ENCODE data around the gene TET1. TPM values are rescaled to one million over a fixed set of nuclear protein-coding genes. Genes with fewer than 3 reads are reported as not detected.
"Not testable (repeated sequence)": the region's sequence is repeated elsewhere in the genome, so short reads cannot be mapped to it uniquely, and the experiment has no call there.

TET1 gene
- 1 to 10 TPM; 1.5 to 3.3 (median 1.5) TPM for total RNA-seq

GRCh38 chr10:68560186-68560942 lies at the start of gene TET1:
Gene TET1, plus strand, starts transcription at chr10:68560337. Its CDS starts 12,002 bp downstream, at chr10:68572339.
- Histone ChIP-seq H3K4me3 (peak within 1 kb of the TSS; percentile 49 to 80 (median 71)), H3K27me3 (peaks cover 44% of the 10 kb centered on the region), H3K4me1 (peaks cover 0 to 18% (median 16%) of the 10 kb centered on the region in 4 donors), H3K9me3 (no peaks in the 10 kb centered on the region), H3K27ac (peak within 1 kb of the TSS; percentile 23 to 53 (median 42)), H3K36me3 (no peaks in the 10 kb centered on the region)
- in situ Hi-C loops (cut with MboI; ENCODE audit: low pct_ligation_motif_present in 1 of 4, low pct_unique_long_range_greater_than_20kb in 1 of 4, low sequenced_read_pairs in 3 of 4) (loop anchor here in 2 of 4 donors (25.0 kb wide), 2 partner anchors 152 to 327 kb away; partner anchors contain the start of gene CCAR1 (in 1 of the 2)), intact Hi-C loops (cut with DNase I; ENCODE audit: low total_unique reads) (loop anchor here (5.0 kb wide), 1 partner anchor 42 kb away; no protein-coding TSS in a partner anchor)
- TF ChIP-seq CTCF (IDR thresholded peaks at IDR 0.05) (no peak), POLR2A (IDR thresholded peaks at IDR 0.05) (peak; percentile 43), EP300 (IDR thresholded peaks at IDR 0.05; ENCODE audit: low read depth) (no peak), POLR2AphosphoS5 (IDR thresholded peaks at IDR 0.05) (peak; percentile 53 to 70 (median 54))
- DNase-seq = peak; percentile 63
- WGBS, 2 donors (ENCODE audit: low coverage in 1 of 2) = 0 to 2% methylated on average over 3 to 41 of the region's 66 CpGs

GRCh38 chr10:68516216-68516615 lies 43.9 kb upstream of the TET1 start:
- H3K27ac ChIP-seq = not testable (repeated sequence)

GRCh38 chr10:68516766-68517165 lies 43.4 kb upstream of the TET1 start:
- no peak for DNase-seq
- in situ Hi-C loops (cut with MboI; ENCODE audit: low pct_ligation_motif_present in 1 of 4, low pct_unique_long_range_greater_than_20kb in 1 of 4, low sequenced_read_pairs in 3 of 4) (no loop called here), intact Hi-C loops (cut with DNase I; ENCODE audit: low total_unique reads) (no loop called here)
- 59 to 62% methylated on average over 3 to 4 of the region's 4 CpGs for WGBS, 2 donors (ENCODE audit: low coverage in 1 of 2)
- Histone ChIP-seq H3K9me3 (no peaks in the 10 kb centered on the region), H3K4me1 (peaks cover 0 to 9% (median 2%) of the 10 kb centered on the region in 4 donors), H3K36me3 (no peaks in the 10 kb centered on the region), H3K4me3 (no peak overlapping the region), H3K27ac (no peak overlapping the region), H3K27me3 (no peaks in the 10 kb centered on the region)
- TF ChIP-seq POLR2AphosphoS5 (IDR thresholded peaks at IDR 0.05) = no peak
- no peak for TF ChIP-seq EP300 (IDR thresholded peaks at IDR 0.05; ENCODE audit: low read depth)
- TF ChIP-seq POLR2A (IDR thresholded peaks at IDR 0.05) = no peak
- TF ChIP-seq CTCF (IDR thresholded peaks at IDR 0.05) = no peak

More at GRCh38 chr10:68516216-68516615, 43.9 kb upstream of the TET1 start:
- DNase-seq; intact Hi-C loops (cut with DNase I; ENCODE audit: low total_unique reads); H3K36me3 ChIP-seq; H3K9me3 ChIP-seq; H3K4me3 ChIP-seq; H3K4me1 ChIP-seq; in situ Hi-C loops (cut with MboI; ENCODE audit: low pct_ligation_motif_present in 1 of 4, low pct_unique_long_range_greater_than_20kb in 1 of 4, low sequenced_read_pairs in 3 of 4); H3K27me3 ChIP-seq: not testable (repeated sequence)
- WGBS, 2 donors (ENCODE audit: low coverage in 1 of 2) = 93 to 100% methylated on average over 2 of the region's 2 CpGs

GRCh38 chr10:68517188-68517587 lies 42.9 kb upstream of the TET1 start:
- 63 to 68% methylated on average over 5 of the region's 5 CpGs for WGBS, 2 donors (ENCODE audit: low coverage in 1 of 2)
- intact Hi-C loops (cut with DNase I; ENCODE audit: low total_unique reads) (no loop called here), in situ Hi-C loops (cut with MboI; ENCODE audit: low pct_ligation_motif_present in 1 of 4, low pct_unique_long_range_greater_than_20kb in 1 of 4, low sequenced_read_pairs in 3 of 4) (no loop called here)
- Histone ChIP-seq H3K27me3 (no peaks in the 10 kb centered on the region), H3K36me3 (no peaks in the 10 kb centered on the region), H3K9me3 (no peaks in the 10 kb centered on the region), H3K4me1 (peaks cover 0 to 9% (median 2%) of the 10 kb centered on the region in 4 donors), H3K4me3 (no peak overlapping the region), H3K27ac (no peak overlapping the region)
- no peak for DNase-seq
- TF ChIP-seq CTCF (IDR thresholded peaks at IDR 0.05) (no peak), POLR2A (IDR thresholded peaks at IDR 0.05) (no peak), POLR2AphosphoS5 (IDR thresholded peaks at IDR 0.05) (no peak)

GRCh38 chr10:68518609-68519008 lies 41.5 kb upstream of the TET1 start:
- intact Hi-C loops (cut with DNase I; ENCODE audit: low total_unique reads); H3K4me1 ChIP-seq; H3K36me3 ChIP-seq; H3K9me3 ChIP-seq; H3K27me3 ChIP-seq; DNase-seq; H3K27ac ChIP-seq; H3K4me3 ChIP-seq; in situ Hi-C loops (cut with MboI; ENCODE audit: low pct_ligation_motif_present in 1 of 4, low pct_unique_long_range_greater_than_20kb in 1 of 4, low sequenced_read_pairs in 3 of 4): not testable (repeated sequence)
- 87 to 99% methylated on average over 10 to 11 of the region's 11 CpGs for WGBS, 2 donors (ENCODE audit: low coverage in 1 of 2)

GRCh38 chr10:68525490-68526038 lies 34.6 kb upstream of the TET1 start:
- peaks cover 0 to 13% (median 5%) of the 10 kb centered on the region in 4 donors for H3K4me1 ChIP-seq
- H3K27ac ChIP-seq; H3K36me3 ChIP-seq; DNase-seq; H3K27me3 ChIP-seq; H3K4me3 ChIP-seq; intact Hi-C loops (cut with DNase I; ENCODE audit: low total_unique reads); H3K9me3 ChIP-seq: not testable (repeated sequence)
- 53 to 65% methylated on average over 3 of the region's 5 CpGs for WGBS, 2 donors (ENCODE audit: low coverage in 1 of 2)
- in situ Hi-C loops (cut with MboI; ENCODE audit: low pct_ligation_motif_present in 1 of 4, low pct_unique_long_range_greater_than_20kb in 1 of 4, low sequenced_read_pairs in 3 of 4) = loop anchor here in 2 of 4 donors (25.0 kb wide), 1 partner anchor 187 kb away; the partner anchor contains the start of gene CCAR1 (in 2 of the 2)

Data from transverse colon (tissue), 4 donors.